ENCODE data around the gene ENTPD8. TPM values are rescaled to one million over a fixed set of nuclear protein-coding genes. Genes with fewer than 3 reads are reported as not detected.
"Not testable (repeated sequence)": the region's sequence is repeated elsewhere in the genome, so short reads cannot be mapped to it uniquely, and the experiment has no call there.

Gene ENTPD8
- total RNA-seq, 2 donors from 2014 or later: 108 to 120 TPM

GRCh38 chr9:137477778-137478612, 36.8 kb upstream of the ENTPD8 start:
- ATAC-seq: no peak
- intact Hi-C loops (cut with DNase I, micrococcal nuclease): no loop called here
- peak in 1 of 2 donors; percentile 2 for DNase-seq

- ATAC-seq (no peak), DNase-seq (peak in 1 of 2 donors; percentile 2)
- intact Hi-C loops (cut with DNase I, micrococcal nuclease): no loop called here
These were observed 35.7 kb upstream of the ENTPD8 start for GRCh38 chr9:137476856-137477255.

- no peak for DNase-seq
- intact Hi-C loops (cut with DNase I, micrococcal nuclease): no loop called here
- no peak for ATAC-seq
These were observed 34.5 kb upstream of the ENTPD8 start for GRCh38 chr9:137475666-137476065.

GRCh38 chr9:137474271-137474670, 33.1 kb upstream of the ENTPD8 start:
- no peak for ATAC-seq
- intact Hi-C loops (cut with DNase I, micrococcal nuclease): no loop called here
- DNase-seq: no peak

GRCh38 chr9:137470785-137471184, 29.6 kb upstream of the ENTPD8 start:
- ATAC-seq (no peak), DNase-seq (no peak)
- intact Hi-C loops (cut with DNase I, micrococcal nuclease): no loop called here

- no peak for ATAC-seq
- intact Hi-C loops (cut with DNase I, micrococcal nuclease): no loop called here
- DNase-seq: no peak
These were observed 26.7 kb upstream of the ENTPD8 start for GRCh38 chr9:137467896-137468295.

GRCh38 chr9:137467161-137467581, 26.0 kb upstream of the ENTPD8 start:
- ATAC-seq: no peak
- intact Hi-C loops (cut with DNase I, micrococcal nuclease): no loop called here
- DNase-seq: no peak

- DNase-seq; intact Hi-C loops (cut with DNase I, micrococcal nuclease); ATAC-seq: not testable (repeated sequence)
These were observed 25.4 kb upstream of the ENTPD8 start for GRCh38 chr9:137466389-137467085.

GRCh38 chr9:137465720-137466388, 24.7 kb upstream of the ENTPD8 start:
- intact Hi-C loops (cut with DNase I, micrococcal nuclease): no loop called here
- DNase-seq (no peak), ATAC-seq (no peak)

- no peak for ATAC-seq
- intact Hi-C loops (cut with DNase I, micrococcal nuclease): no loop called here
- DNase-seq: no peak
These were observed 24.0 kb upstream of the ENTPD8 start for GRCh38 chr9:137465000-137465719.

- intact Hi-C loops (cut with DNase I, micrococcal nuclease): no loop called here
- peak in 1 of 2 donors; percentile 4 for DNase-seq
- ATAC-seq: no peak
These were observed 23.3 kb upstream of the ENTPD8 start for GRCh38 chr9:137464291-137464999.

- intact Hi-C loops (cut with DNase I, micrococcal nuclease): no loop called here
- DNase-seq: peak in 1 of 2 donors; percentile 5
These were observed 22.8 kb upstream of the ENTPD8 start for GRCh38 chr9:137463931-137464290.

GRCh38 chr9:137462986-137463930, 22.1 kb upstream of the ENTPD8 start:
- ATAC-seq (no peak), DNase-seq (no peak)
- intact Hi-C loops (cut with DNase I, micrococcal nuclease): no loop called here

More at GRCh38 chr9:137463931-137464290, 22.8 kb upstream of the ENTPD8 start:
- ATAC-seq: no peak

- ATAC-seq (no peak), DNase-seq (no peak)
- intact Hi-C loops (cut with DNase I, micrococcal nuclease): no loop called here
These were observed 21.3 kb upstream of the ENTPD8 start for GRCh38 chr9:137462396-137462985.

GRCh38 chr9:137461663-137462395, 20.7 kb upstream of the ENTPD8 start:
- intact Hi-C loops (cut with DNase I, micrococcal nuclease): no loop called here
- peak; percentile 13 for ATAC-seq
- peak; percentile 47 to 74 for DNase-seq

GRCh38 chr9:137461316-137461662, 20.1 kb upstream of the ENTPD8 start:
- no peak for DNase-seq
- intact Hi-C loops (cut with DNase I, micrococcal nuclease): no loop called here
- no peak for ATAC-seq

Data from left colon (tissue), 2 donors.